SK-N-SH treated with all-trans-retinoic acid at 6 μM for 48 hours (cell line): ENCODE results near the gene ALS2CL.

Experiments used
- ARNTL ChIP-seq: fragments of 450-650 bp; formaldehyde crosslinking; IDR thresholded peaks from 2 replicates; pipeline ENCODE4 v1.5.0; 2020; ENCODE audit warnings: low read depth, mild to moderate bottlenecking, moderate library complexity, borderline replicate concordance
- CREB5 ChIP-seq: fragments of 250-450 bp; sonication (Bioruptor Pico); IDR thresholded peaks from 2 replicates; pipeline ENCODE4 v1.5.1; 2020; ENCODE audit warnings: low read depth, mild to moderate bottlenecking, moderate library complexity
- ISL1 ChIP-seq: fragments of 250-450 bp; sonication (Bioruptor Pico); IDR thresholded peaks from 2 replicates; pipeline ENCODE4 v2.1.2; 2022; ENCODE audit warnings: mild to moderate bottlenecking, moderate library complexity
- PATZ1 ChIP-seq: fragments of 250-450 bp; sonication (Bioruptor Pico); IDR thresholded peaks from 2 replicates; pipeline ENCODE4 v1.8.0; 2020; ENCODE audit warnings: mild to moderate bottlenecking, moderate library complexity, borderline replicate concordance
- POU6F1 ChIP-seq: fragments of 250-450 bp; sonication (Bioruptor Pico); IDR thresholded peaks from 2 replicates; pipeline ENCODE4 v1.8.0; 2021; ENCODE audit warnings: low read depth, mild to moderate bottlenecking, moderate library complexity, borderline replicate concordance
- PPARA ChIP-seq: fragments of 250-450 bp; sonication (Bioruptor Pico); IDR thresholded peaks from 2 replicates; pipeline ENCODE4 v1.5.0; 2020; ENCODE audit warnings: mild to moderate bottlenecking, borderline replicate concordance
- RARB ChIP-seq: fragments of 250-450 bp; sonication (Bioruptor Pico); IDR thresholded peaks from 2 replicates; pipeline ENCODE4 v1.8.0; 2021; ENCODE audit warnings: mild to moderate bottlenecking, moderate library complexity
- SNAI2 ChIP-seq: fragments of 250-450 bp; sonication (Bioruptor Pico); IDR thresholded peaks from 2 replicates; pipeline ENCODE4 v1.5.0; 2020; ENCODE audit warnings: mild to moderate bottlenecking, moderate library complexity
- TCF4 ChIP-seq: fragments of 250-450 bp; sonication (Bioruptor Pico); IDR thresholded peaks from 2 replicates; pipeline ENCODE4 v1.8.0; 2021; ENCODE audit warnings: mild to moderate bottlenecking, moderate library complexity, borderline replicate concordance
- ZC3H10 ChIP-seq: fragments of 250-450 bp; sonication (Bioruptor Pico); IDR thresholded peaks from 2 replicates; pipeline ENCODE4 v1.5.1; 2021; ENCODE audit warnings: mild to moderate bottlenecking, moderate library complexity
- ZFP3 ChIP-seq: fragments of 250-450 bp; sonication (Bioruptor Pico); IDR thresholded peaks from 2 replicates; pipeline ENCODE4 v1.5.0; 2020; ENCODE audit warnings: mild to moderate bottlenecking, moderate library complexity
- ZFP30 ChIP-seq: fragments of 450-650 bp; formaldehyde crosslinking; IDR thresholded peaks from 2 replicates; pipeline ENCODE4 v1.5.0; 2022; ENCODE audit warnings: mild to moderate bottlenecking, moderate library complexity

DNA sequence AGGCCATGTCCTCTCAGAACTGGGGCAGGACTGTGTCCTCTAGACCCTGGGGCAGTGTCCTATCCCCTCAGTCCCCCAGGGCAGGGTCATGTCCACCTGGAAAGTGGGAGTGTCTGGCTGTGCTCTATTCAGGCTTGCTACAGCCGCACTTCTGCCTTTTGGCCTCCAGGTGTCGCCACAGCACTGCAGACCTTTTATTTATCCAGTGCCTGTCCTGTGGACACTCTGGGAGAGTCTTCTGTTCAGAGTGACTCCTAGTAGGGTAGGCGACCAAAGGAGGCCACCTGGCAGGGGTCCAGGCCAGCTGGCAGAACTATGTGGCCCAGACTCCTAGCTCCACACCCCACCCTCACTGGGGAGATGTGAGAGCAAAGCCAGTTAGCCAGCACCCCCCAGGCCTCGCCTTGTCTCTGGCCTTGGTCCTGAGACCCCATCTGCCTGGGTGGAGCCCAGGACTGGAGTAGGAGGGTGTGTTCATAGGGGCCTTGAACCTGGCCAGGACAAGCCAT, 11.6 kb upstream of the ALS2CL start:
- no peak for TF ChIP-seq TCF4
- no peak for TF ChIP-seq ARNTL (CRISPR knock-in tag)
- TF ChIP-seq ZC3H10, result no peak
- TF ChIP-seq ZFP3 (CRISPR knock-in tag), result no peak
- no peak for TF ChIP-seq ZFP30 (CRISPR knock-in tag)
- no peak for TF ChIP-seq SNAI2 (CRISPR knock-in tag)
- no peak for TF ChIP-seq CREB5 (CRISPR knock-in tag)
- TF ChIP-seq RARB (CRISPR knock-in tag), result no peak
- no peak for TF ChIP-seq PATZ1
- no peak for TF ChIP-seq PPARA (CRISPR knock-in tag)
- TF ChIP-seq ISL1 (CRISPR knock-in tag), result no peak
- no peak for TF ChIP-seq POU6F1 (CRISPR knock-in tag)
